WI38 (cell line): Measurements from ENCODE around the gene PRRX2.
"Not testable (repeated sequence)": the region's sequence is repeated elsewhere in the genome, so short reads cannot be mapped to it uniquely, and the experiment has no call there.

Experiments
- H3K4me3 ChIP-seq: 2 replicates; pipeline ENCODE4 v1.5.1; 2011; ENCODE audit warnings: low read depth, mild to moderate bottlenecking, control low read depth, low read length
- CTCF ChIP-seq: IDR thresholded peaks from 2 replicates; pipeline ENCODE4 v1.5.1; 2012; ENCODE audit warnings: low read depth, mild to moderate bottlenecking, control low read depth, low read length

The PRRX2 gene

DNA sequence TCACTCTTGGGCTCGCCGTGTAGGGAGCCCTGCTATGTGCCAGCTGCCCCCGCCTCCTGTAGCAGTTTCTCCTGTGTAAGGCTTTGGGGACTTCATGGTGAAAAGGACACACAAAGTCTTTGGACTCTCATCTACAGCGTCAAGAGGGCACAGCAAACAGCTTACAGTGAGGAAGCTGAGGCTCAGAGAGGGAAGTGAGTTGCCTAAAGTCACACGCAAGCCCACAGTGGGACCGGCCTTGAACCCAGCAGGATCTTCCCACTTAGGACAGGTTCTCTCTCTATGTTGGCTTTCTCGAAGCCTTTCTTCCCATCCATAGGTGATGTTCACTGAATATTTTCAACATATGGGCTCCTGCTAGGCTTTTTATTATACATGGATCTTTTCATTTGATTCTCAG is 9.8 kb upstream of the PRRX2 start:
- TF ChIP-seq CTCF: no peak
- H3K4me3 ChIP-seq: no peak overlapping the region

DNA sequence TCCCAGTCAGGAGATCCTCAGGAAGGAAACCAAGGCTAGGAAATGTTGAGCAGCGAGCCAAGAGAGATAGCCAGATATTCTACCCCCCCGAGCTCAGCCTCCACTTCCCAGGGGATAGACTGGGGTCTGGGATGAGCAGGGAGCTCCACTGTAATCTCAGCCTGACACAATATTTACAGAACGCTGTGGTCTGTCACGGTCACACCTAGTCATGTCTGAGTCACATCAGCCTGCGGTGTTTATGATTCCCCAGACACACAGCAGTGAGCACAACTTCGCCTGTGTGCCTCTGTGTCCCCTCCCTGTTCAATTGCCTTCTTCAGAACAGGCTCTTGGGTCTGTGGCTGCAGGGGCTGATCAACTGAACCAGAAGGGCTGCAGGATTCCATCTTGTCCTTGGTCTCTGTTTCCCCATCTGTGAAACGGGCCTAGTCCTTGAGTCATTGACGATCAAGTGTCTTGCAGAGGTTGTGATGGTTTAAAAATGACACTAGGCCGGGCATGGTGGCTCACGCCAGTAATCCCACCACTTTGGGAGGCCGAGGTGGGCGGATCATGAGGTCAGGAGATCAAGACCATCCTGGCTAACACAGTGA is 8.6 kb upstream of the PRRX2 start:
- H3K4me3 ChIP-seq: no peak overlapping the region
- TF ChIP-seq CTCF: no peak

GRCh38 chr9:129661029-129661428 is 4.4 kb upstream of the PRRX2 start:
- TF ChIP-seq CTCF: no peak
- no peak overlapping the region for H3K4me3 ChIP-seq

- not testable (repeated sequence) for H3K4me3 ChIP-seq
Observed at GRCh38 chr9:129662239-129662638, 3.2 kb upstream of the PRRX2 start.

- no peak for TF ChIP-seq CTCF
Observed at GRCh38 chr9:129664746-129665388, 580 bp upstream of the PRRX2 start.

GRCh38 chr9:129665814-129666520 is 520 bp downstream of the PRRX2 start:
- no peak for TF ChIP-seq CTCF
- H3K4me3 ChIP-seq: peak overlapping the region; percentile 73

More at GRCh38 chr9:129664746-129665388, 580 bp upstream of the PRRX2 start:
- peak overlapping the region; percentile 73 for H3K4me3 ChIP-seq

DNA sequence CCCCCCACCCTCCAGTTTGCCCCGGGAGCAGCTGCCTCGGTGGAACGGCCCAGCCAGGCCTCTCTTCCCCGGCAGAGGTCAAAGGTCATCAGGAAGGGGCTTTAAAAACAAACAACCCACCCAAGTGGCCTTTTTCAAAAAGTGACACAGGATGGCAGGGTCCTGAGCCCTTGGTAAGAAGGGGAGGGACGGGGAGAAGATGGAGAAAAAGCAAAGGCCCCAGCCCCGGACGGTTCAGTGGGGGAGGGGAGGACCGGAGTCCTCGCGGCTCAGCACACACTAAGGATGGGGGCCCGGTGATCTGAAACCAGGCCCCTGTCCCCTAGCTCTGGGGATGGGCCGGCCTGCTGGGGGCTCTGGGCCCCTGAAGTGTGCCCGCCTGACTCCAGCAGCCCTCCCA is 1.1 kb downstream of the PRRX2 start:
- H3K4me3 ChIP-seq: peak overlapping the region; percentile 73
- TF ChIP-seq CTCF: no peak
